GM23338 (cell line): ENCODE measurements around the gene TF. TPM values are rescaled to one million over a fixed set of nuclear protein-coding genes. Genes with fewer than 3 reads are reported as not detected.

ENCODE experiments used
- ATAC-seq: fragments of 200-7000 bp; cut with Tn5 transposase; 3 replicates; pipeline ENCODE4 v1.9.1; 2020
- DNase-seq: peaks from one replicate; pipeline ENCODE4 v3.0.0-alpha.2; 2015; ENCODE audit warnings: low spot score
- H2AFZ ChIP-seq: fragments of 200-600 bp; sonication (generic); 2 replicates; pipeline ENCODE4 v1.8.0; 2016; ENCODE audit warnings: antibody characterized with exemption, mild to moderate bottlenecking, moderate library complexity
- H3F3A ChIP-seq: fragments of 200-600 bp; sonication (generic); replicated peaks from 2 replicates; pipeline ENCODE4 v1.8.0; 2017; ENCODE audit warnings: antibody characterized with exemption, mixed run types, low read depth
- H3K27ac ChIP-seq: fragments of 200-600 bp; sonication (generic); 2 replicates; pipeline ENCODE4 v1.6.1; 2016; ENCODE audit warnings: low read depth
- H3K27me3 ChIP-seq: fragments of 200-600 bp; sonication (generic); 2 replicates; pipeline ENCODE4 v1.8.0; 2016; ENCODE audit warnings: mild to moderate bottlenecking, mixed run types, moderate library complexity; ENCODE audit not compliant: insufficient read depth
- H3K36me3 ChIP-seq: fragments of 200-600 bp; sonication (generic); 2 replicates; pipeline ENCODE4 v1.8.0; 2016; ENCODE audit warnings: mild to moderate bottlenecking; ENCODE audit not compliant: insufficient read depth
- H3K4me1 ChIP-seq: fragments of 200-600 bp; sonication (generic); 2 replicates; pipeline ENCODE4 v1.8.0; 2016; ENCODE audit warnings: mild to moderate bottlenecking, moderate library complexity; ENCODE audit not compliant: insufficient read depth
- H3K4me2 ChIP-seq: fragments of 200-600 bp; sonication (generic); 2 replicates; pipeline ENCODE4 v1.7.1; 2017; ENCODE audit warnings: mixed run types
- H3K4me3 ChIP-seq: fragments of 200-600 bp; sonication (generic); 2 replicates; pipeline ENCODE4 v1.6.1; 2016; ENCODE audit warnings: mixed run types
- H3K79me2 ChIP-seq: fragments of 200-600 bp; sonication (generic); replicated peaks from 2 replicates; pipeline ENCODE4 v1.8.0; 2017; ENCODE audit warnings: mild to moderate bottlenecking; ENCODE audit not compliant: insufficient read depth
- H3K9me2 ChIP-seq: fragments of 200-600 bp; sonication (generic); 2 replicates; pipeline ENCODE4 v1.8.0; 2017; ENCODE audit not compliant: insufficient read depth
- H4K20me1 ChIP-seq: fragments of 200-600 bp; sonication (generic); replicated peaks from 2 replicates; pipeline ENCODE4 v1.8.0; 2017; ENCODE audit warnings: mild to moderate bottlenecking; ENCODE audit not compliant: insufficient read depth
- H3K27ac Mint-ChIP-seq: 2 replicates; pipeline ENCODE4 v1.8.0; 2020; ENCODE audit warnings: inconsistent platforms, mild to moderate bottlenecking, moderate library complexity, mixed read lengths
- H3K27me3 Mint-ChIP-seq: 3 replicates; pipeline ENCODE4 v1.8.0; 2022; ENCODE audit warnings: low read depth, mild to moderate bottlenecking, moderate library complexity, mixed read lengths, inconsistent platforms; ENCODE audit not compliant: insufficient read depth, poor library complexity
- H3K36me3 Mint-ChIP-seq: 3 replicates; pipeline ENCODE4 v1.8.0; 2021; ENCODE audit warnings: low read depth, mild to moderate bottlenecking, inconsistent platforms, moderate library complexity, mixed read lengths
- H3K4me1 Mint-ChIP-seq: 3 replicates; pipeline ENCODE4 v1.8.0; 2020; ENCODE audit warnings: mild to moderate bottlenecking, inconsistent platforms, mixed read lengths
- H3K4me3 Mint-ChIP-seq: 3 replicates; pipeline ENCODE4 v1.8.0; 2021; ENCODE audit warnings: moderate library complexity, mild to moderate bottlenecking, inconsistent platforms, mixed read lengths
- H3K9me3 Mint-ChIP-seq: 3 replicates; pipeline ENCODE4 v1.8.0; 2020; ENCODE audit warnings: moderate library complexity, mild to moderate bottlenecking, inconsistent platforms, mixed read lengths
- CREB1 ChIP-seq: fragments of 250-450 bp; sonication (Bioruptor Pico); IDR thresholded peaks from 2 replicates; pipeline ENCODE4 v1.5.0; 2020; ENCODE audit warnings: low read depth, mild to moderate bottlenecking, moderate library complexity
- CTCF ChIP-seq, 2 experiments: fragments of 200-600 bp in 1 of 2; sonication (generic) in 1 of 2; conservative IDR thresholded peaks; 2 replicates each; pipeline versions ENCODE4 v1.5.1 to v1.6.1; 2016 to 2017; ENCODE audit warnings: antibody characterized with exemption in 2 of 2, low read depth in 2 of 2, mild to moderate bottlenecking in 2 of 2, moderate library complexity in 1 of 2
- ETS1 ChIP-seq: IDR thresholded peaks from 2 replicates; pipeline ENCODE4 v1.6.1; 2016; ENCODE audit warnings: antibody characterized with exemption
- EZH2 ChIP-seq: fragments of 200-600 bp; sonication (generic); IDR thresholded peaks from one replicate; pipeline ENCODE4 v1.8.0; 2017; ENCODE audit warnings: antibody characterized with exemption, mild to moderate bottlenecking, low read depth; ENCODE audit not compliant: unreplicated experiment
- EZH2phosphoT487 ChIP-seq: fragments of 200-600 bp; sonication (generic); IDR thresholded peaks from one replicate; pipeline ENCODE4 v1.8.1; 2018; ENCODE audit warnings: antibody characterized with exemption; ENCODE audit not compliant: unreplicated experiment
- JUNB ChIP-seq: IDR thresholded peaks from one replicate; pipeline ENCODE4 v1.6.1; 2016; ENCODE audit warnings: antibody characterized with exemption; ENCODE audit not compliant: unreplicated experiment
- NANOG ChIP-seq: IDR thresholded peaks from 2 replicates; pipeline ENCODE4 v1.6.1; 2016; ENCODE audit warnings: antibody characterized with exemption, borderline replicate concordance
- POLR2AphosphoS5 ChIP-seq: IDR thresholded peaks from 2 replicates; pipeline ENCODE4 v1.6.1; 2016; ENCODE audit warnings: antibody characterized with exemption, low read depth
- REST ChIP-seq: IDR thresholded peaks from one replicate; pipeline ENCODE4 v1.6.1; 2018; ENCODE audit warnings: antibody characterized with exemption; ENCODE audit not compliant: unreplicated experiment
- STAT1 ChIP-seq: IDR thresholded peaks from one replicate; pipeline ENCODE4 v1.6.1; 2016; ENCODE audit warnings: antibody characterized with exemption; ENCODE audit not compliant: unreplicated experiment
- ZNF114 ChIP-seq: fragments of 250-450 bp; sonication (Bioruptor Pico); IDR thresholded peaks from 2 replicates; pipeline ENCODE4 v1.5.0; 2020; ENCODE audit warnings: mild to moderate bottlenecking, moderate library complexity
- ZNF331 ChIP-seq: fragments of 250-450 bp; sonication (Bioruptor Pico); IDR thresholded peaks from 2 replicates; pipeline ENCODE4 v1.5.0; 2020; ENCODE audit warnings: low read depth, mild to moderate bottlenecking, moderate library complexity
- ZNF462 ChIP-seq: fragments of 250-450 bp; sonication (Bioruptor Pico); IDR thresholded peaks from 2 replicates; pipeline ENCODE4 v1.5.0; 2020; ENCODE audit warnings: mild to moderate bottlenecking, moderate library complexity
- polyA plus RNA-seq: library from polyadenylated mRNA; unstranded; fragments of >200 nt; fragmentation: Nextera tagmentation; extraction: Ambion mirVana; gene quantifications from 2 replicates; pipeline ENCODE4 v1.2.1, GENCODE V29; 2016
- total RNA-seq: library from RNA; depleted of rRNA; stranded (reverse); fragments of >200 nt; shearing (Covaris generic); gene quantifications from 2 replicates; pipeline ENCODE4 v1.2.3, GENCODE V29; 2014

The TF gene
- total and polyA plus RNA-seq, 2 experiments from 2014 or later: 0.03 to 0.76 TPM

GRCh38 chr3:133697960-133698359 is 48.2 kb upstream of the TF start:
- no peaks in the 10 kb centered on the region for H3K36me3 ChIP-seq
- no peak overlapping the region for H3K4me3 ChIP-seq
- Mint-ChIP-seq H3K4me1 (no peaks in the 10 kb centered on the region), H3K36me3 (no peaks in the 10 kb centered on the region), H3K9me3 (peaks cover 10% of the 10 kb centered on the region; the same call in 2 of the 3 replicates), H3K4me3 (no peak overlapping the region), H3K27ac (no peak overlapping the region), H3K27me3 (peaks cover 3% of the 10 kb centered on the region)
- H3K9me2 ChIP-seq: no peaks in the 10 kb centered on the region; the same call in 1 of the 2 replicates
- H3K4me2 ChIP-seq: no peak overlapping the region
- H3K79me2 ChIP-seq: no peaks in the 10 kb centered on the region
- ATAC-seq (no peak), DNase-seq (no peak)
- H4K20me1 ChIP-seq: no peaks in the 10 kb centered on the region
- no peak overlapping the region for H3K27ac ChIP-seq
- H3K4me1 ChIP-seq: no peaks in the 10 kb centered on the region
- H3K27me3 ChIP-seq: no peaks in the 10 kb centered on the region
- TF ChIP-seq ZNF114 (CRISPR knock-in tag): no peak
- no peak for TF ChIP-seq CREB1 (CRISPR knock-in tag)
- no peak for TF ChIP-seq STAT1
- no peak for TF ChIP-seq ZNF331
- no peak for TF ChIP-seq REST
- TF ChIP-seq EZH2phosphoT487: no peak
- TF ChIP-seq CTCF (conservative IDR thresholded peaks at IDR 0.05; ENCODE audit: low read depth in 2 of 2): no peak
- TF ChIP-seq JUNB: no peak
- no peak for TF ChIP-seq ZNF462 (CRISPR knock-in tag)
- TF ChIP-seq ETS1: no peak
- TF ChIP-seq NANOG: no peak
- TF ChIP-seq EZH2: no peak
- TF ChIP-seq POLR2AphosphoS5: no peak
- H2AFZ ChIP-seq: no peak overlapping the region
- no peaks in the 10 kb centered on the region for H3F3A ChIP-seq
